ENCODE measurements around the gene FAAH2.

DNA sequence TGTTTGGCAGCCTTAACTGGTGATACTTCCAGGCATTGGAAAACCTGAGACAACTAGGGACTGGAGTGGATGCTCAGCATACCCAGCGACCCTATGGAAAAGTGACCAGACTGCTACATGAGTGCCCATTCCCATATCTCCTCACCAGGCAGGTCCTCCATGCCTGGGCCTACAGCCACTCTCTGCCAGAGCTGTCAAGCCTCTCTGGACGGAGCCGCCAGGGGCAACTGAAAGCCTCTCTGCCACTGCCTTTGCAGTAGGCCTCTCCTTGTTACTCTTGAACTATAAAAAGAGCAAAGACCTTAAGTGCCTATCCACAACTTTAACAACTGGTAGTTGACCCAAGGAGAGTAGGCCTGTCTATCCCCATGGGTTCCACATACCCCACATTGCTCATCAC is 20.2 kb upstream of the FAAH2 start:
- TF ChIP-seq POLR2A (IDR thresholded peaks at IDR 0.05) (no peak), CTCF (IDR thresholded peaks at IDR 0.05) (no peak), EP300 (IDR thresholded peaks at IDR 0.05) (no peak)
